CD4-positive, alpha-beta T cell treated with Interleukin-1 beta for 1 hour (primary cell): Measurements from ENCODE around the gene TRAPPC5.

Experiments
- DNase-seq, 2 donors: peaks; one replicate each; pipeline ENCODE4 v3.0.0-alpha.2; 2020 to 2022

The TRAPPC5 gene

DNA sequence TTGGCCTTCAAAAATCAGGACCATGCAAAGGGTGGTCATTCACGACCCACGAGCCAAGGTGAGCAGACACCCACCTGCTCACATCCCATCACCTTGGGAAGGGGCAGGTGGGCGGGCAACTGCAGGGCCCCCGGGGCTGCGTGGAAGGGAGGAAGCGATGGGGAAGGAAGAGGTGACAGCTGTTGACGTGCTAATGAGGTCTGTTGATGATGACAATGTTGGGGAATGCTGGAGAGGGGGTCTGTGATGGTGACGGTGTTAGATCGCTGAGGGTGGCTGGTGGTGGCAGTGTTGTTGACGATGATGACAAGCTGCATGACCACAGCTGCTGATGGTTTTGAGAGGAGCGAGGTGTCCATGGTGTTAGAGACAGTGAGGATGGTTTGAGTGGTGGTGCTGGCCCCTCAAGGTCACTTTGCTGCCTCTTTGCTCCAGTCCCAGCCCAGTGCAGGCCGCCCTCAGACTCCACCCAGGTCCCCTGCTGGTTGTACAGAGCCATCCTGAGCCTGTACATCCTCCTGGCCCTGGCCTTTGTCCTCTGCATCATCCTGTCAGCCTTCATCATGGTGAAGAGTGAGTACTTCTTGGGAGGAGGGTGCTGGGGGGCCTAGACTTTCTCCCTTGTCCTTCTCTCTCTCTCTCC, 2.8 kb upstream of the TRAPPC5 start:
- peak in 1 of 2 donors; percentile 48 for DNase-seq

DNA sequence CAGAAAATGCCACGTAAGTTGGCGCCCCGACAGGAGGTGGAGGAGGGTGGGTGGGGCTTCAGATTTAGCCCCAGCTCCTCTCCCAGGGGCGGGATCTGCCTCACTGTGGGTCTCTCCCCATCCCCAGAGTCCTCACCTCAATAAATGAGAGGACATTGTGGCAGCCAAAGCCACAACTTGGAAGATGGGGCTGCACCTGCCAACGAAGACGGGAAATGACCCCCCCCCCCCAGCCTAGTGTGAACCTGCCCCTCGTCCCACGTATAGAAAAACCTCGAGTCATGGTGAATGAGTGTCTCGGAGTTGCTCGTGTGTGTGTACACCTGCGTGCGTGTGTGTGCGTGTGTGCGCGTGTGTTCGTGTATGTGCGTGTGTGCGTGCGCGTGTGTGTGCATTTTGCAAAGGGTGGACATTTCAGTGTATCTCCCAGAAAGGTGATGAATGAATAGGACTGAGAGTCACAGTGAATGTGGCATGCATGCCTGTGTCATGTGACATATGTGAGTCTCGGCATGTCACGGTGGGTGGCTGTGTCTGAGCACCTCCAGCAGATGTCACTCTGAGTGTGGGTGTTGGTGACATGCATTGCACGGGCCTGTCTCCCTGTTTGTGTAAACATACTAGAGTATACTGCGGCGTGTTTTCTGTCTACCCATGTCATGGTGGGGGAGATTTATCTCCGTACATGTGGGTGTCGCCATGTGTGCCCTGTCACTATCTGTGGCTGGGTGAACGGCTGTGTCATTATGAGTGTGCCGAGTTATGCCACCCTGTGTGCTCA, 1.5 kb upstream of the TRAPPC5 start:
- peak; percentile 77 to 81 for DNase-seq

DNA sequence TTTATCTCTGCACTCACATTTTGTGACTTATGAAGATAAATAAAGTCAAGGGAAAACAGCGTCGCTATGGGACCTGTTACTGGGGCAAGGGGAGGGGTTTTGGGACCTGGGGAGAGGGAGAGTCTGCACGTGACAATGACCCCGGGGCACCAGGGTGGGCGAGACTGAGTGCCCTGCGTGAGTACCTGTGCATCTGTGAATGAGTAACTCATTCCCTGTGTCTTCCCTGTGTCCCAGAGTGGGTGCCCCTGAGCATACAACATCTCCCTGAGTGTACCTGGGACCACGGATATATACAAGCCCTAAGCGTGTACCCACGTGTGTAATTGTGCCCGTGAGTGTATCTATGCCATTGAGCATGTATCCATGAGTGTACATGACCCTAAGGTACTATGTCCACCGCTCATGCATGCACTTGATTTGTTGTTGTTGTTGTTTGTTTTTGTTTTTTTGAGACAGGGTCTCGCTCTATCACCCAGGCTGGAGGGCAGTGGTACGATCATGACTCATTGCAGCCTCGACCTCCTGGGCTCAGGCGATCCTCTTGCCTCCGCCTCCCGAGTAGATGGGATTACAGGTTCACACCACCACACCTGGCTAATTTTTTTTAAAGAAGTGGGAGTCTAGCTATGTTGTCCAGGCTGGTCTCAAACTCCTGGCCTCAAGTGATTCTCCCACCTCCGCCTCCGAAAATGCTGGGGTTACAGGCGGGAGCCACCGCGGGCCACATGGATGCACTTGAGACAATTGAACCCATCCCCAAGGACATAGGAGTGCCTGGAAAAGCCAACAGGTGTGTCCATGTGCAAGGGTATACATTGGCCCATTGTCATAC, 645 bp upstream of the TRAPPC5 start:
- no peak for DNase-seq

DNA sequence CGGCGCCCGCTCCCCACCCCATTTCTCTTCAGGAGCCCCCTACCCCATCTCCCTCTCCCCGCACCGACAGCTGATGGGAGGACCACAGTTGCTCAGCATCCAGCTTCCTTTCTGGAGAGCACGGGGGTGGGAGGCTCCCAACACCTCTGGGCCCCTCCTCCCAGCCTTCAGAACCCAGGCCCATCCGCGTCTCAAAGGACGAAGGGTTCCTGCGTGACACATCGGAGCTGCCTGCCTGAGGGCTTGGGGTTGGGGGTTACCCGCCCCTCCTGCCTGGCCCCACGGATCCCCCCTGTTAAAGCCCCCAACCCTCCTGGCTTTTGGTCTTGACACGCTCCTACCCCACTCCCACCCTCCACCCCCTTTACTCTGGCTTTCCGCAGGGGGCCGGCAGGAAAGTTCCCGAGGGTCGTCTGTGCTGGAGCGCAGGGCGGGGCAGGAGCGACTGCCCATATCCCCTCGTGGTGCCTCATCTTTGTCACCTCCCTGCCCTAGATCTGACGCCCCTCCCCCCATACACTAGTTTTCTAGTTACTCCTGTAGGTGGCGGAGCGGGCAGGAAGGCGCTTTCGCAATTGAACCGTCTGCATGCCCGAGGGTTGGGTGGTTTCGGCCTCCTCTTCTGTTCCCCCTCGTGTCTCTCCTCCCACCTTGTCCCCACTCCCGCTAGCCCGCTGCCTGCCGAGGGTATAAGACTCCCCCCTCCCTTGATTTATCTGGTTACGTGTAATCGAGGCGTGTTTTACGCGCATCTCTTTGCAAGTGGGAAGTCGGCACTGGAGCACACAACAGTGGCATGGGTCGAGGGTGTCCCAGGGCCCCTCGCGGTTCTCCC, 924 bp downstream of the TRAPPC5 start:
- peak; percentile 88 for DNase-seq

DNA sequence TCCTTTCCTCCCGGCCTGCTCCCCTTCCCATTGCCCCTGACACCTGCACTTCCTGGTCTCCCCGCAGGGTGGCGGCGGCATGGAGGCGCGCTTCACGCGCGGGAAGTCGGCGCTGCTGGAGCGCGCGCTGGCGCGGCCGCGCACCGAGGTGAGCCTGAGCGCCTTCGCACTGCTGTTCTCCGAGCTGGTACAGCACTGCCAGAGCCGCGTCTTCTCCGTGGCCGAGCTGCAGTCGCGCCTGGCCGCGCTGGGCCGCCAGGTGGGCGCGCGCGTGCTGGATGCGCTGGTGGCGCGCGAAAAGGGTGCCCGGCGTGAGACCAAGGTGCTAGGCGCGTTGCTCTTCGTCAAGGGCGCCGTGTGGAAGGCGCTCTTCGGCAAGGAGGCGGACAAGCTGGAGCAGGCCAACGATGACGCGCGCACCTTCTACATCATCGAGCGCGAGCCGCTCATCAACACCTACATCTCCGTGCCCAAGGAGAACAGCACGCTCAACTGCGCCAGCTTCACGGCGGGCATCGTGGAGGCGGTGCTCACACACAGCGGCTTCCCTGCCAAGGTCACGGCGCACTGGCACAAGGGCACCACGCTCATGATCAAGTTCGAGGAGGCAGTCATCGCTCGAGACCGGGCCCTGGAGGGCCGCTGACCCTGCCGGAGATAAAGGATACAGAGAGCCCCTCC, 1.7 kb downstream of the TRAPPC5 start:
- no peak for DNase-seq

DNA sequence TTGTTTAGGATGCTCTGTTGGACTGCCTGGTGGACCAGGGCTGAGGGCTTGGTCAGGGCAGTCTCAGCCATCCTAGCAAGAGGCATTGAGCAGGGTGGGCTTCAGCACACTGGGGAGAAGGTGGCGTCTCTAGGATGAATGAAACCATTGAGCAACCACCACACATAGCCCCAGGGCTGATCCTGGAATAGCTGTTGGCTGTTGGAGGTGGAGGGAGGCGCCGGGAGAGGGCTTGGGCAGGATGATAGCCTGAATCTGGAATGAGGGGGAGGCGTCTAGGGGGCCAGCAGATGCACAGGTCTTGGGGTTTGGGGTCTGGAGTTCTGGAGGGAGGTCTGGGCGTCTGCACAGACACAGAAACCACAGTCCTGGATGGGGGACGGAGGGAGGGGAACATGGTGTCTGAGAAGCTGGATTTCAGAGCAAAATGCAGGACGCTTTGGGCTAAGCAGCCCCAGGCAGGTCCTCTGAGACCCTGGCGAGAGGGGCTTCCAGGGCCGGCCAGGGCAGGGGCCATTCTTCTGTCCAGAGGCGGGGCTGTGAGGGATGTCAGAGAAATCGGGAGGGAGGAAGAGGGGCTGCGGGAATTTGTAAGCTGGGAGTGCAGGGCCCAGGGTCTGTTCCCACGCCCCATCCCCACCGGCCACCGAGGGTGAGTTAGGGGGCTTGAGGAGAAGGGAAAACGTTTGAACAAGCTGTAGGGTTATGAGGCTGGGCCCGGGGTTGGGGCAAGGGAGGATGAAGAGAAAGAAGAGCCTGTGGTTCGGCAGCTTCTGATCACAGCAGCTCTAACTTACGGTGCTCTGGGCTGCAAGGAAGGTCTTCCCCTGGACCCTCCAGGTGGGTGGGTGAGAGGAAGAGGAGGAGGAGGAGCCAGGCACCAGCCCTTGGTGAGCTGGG, 5.2 kb downstream of the TRAPPC5 start:
- no peak for DNase-seq

DNA sequence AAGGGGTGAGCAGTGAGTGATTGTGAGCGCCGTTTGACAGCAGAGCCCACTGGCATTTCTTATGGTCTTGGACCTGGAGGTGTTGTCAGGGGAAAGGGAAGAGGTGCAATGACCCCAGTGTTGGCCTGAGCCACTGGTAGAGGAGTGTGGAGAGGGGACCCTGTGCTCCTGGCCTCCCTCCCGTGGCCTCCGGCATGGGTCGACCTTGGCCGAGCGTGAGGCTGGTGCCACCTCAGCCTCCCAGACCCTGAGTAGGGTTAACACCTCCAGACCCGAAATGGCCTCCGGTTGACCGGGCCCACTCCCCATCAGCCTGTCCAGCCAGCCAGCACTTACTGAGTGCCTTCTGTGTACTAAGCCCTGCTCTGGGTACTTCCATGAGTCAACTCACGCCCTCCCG, 6.5 kb downstream of the TRAPPC5 start:
- no peak for DNase-seq

DNA sequence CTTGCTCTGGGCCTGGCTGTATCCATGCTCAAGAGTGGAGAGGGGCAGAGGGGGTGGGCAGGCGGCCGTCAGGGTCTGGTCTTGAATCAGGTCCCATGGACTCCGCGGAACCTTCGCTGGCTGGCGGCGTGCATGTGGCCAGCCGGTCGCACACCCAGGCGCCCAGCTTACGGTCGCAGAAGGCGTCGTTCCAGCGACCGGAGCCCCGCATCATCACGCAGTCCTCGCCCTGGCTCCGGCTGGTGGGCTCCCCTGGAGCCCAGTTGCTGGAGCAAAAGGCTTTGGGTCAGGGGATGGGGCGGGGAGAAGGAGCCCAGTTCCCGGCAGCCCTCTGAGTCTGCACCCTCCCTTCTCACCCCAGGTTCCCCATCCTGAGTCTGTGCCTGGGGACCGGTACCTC, 8.5 kb downstream of the TRAPPC5 start:
- no peak for DNase-seq

DNA sequence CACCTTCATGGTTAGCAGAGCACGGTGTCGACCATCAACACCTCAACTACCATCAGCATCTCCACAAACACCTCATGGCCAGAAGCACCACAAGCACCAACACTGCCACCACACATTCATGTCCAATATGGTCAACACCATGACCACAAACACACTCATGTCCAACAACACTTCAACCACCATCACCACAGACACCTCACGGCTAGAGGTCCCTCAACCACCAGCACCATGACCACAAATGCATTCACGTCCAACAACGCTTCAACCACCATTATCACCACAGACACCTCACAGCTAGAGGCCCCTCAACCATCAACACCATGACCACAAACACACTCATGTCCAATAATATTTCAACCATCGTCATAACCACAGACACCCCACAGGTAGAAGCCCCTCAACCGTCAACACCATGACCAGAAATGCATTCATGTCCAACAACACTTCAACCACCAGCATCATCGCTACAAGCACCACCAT, 10.2 kb downstream of the TRAPPC5 start:
- peak; percentile 39 to 40 for DNase-seq

DNA sequence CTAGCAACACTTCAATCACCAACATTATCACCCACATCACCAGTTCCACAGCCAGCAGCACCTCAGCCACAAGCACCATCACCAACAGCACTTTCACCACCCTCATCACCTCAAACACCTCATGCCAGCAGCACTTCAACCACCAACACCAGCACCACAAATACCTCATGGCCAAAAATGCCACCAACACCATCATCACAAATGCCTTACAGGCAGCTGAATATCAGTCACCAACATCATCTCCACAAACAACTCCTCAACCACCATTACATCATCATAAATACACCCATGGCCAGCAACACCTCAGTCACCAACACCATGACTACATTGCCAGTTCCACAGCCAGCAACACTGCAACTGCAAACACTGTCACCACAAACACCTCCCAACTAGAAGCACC, 10.9 kb downstream of the TRAPPC5 start:
- DNase-seq: peak; percentile 34 to 46

DNA sequence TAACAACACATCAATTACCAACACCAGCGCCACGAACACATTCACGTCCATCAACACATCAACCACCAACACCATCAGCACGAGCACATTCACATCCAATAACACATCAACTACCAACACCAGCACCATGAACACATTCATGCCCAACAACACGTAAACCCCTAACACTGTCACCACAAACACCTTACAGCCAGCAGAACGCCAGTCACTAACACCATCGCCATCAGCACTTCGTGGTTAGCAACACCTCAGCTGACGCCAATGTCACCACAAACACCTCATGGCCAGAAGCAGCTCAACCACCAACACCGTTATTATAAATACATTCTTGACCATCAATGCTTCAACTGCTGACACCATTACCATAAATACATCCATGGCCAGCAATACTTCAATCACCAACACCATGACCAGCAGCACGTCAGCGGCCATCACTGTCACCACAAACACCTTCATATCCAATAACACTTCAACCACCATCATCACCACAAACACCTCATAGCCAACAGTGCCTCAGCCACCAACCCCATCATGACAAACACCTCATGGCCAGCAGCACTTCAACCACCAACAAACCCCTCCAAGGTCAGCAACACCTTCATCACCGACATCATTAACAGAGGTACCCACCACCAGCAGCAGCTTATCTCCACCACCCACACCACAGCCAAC, 11.9 kb downstream of the TRAPPC5 start:
- peak; percentile 34 to 55 for DNase-seq

DNA sequence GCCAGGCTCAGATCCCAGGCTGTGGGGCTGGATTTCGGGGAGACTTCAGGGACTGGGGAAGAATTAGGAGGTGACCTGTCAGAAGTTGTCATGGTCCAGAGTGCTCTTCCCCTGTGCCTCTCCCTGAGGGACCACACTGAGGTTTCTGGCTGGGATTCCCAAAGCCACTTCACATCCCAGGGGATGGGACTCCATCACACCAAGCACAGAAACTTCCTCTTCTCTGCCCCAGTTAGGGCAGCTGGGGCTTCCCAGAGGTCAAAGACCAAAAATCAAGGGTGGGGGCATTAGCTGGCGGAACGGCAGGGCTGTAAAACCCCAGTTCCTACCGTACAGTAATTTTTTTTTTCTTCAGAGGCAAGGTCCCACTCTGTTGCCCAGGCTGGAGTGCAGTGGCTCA, 13.9 kb downstream of the TRAPPC5 start:
- DNase-seq: no peak

DNA sequence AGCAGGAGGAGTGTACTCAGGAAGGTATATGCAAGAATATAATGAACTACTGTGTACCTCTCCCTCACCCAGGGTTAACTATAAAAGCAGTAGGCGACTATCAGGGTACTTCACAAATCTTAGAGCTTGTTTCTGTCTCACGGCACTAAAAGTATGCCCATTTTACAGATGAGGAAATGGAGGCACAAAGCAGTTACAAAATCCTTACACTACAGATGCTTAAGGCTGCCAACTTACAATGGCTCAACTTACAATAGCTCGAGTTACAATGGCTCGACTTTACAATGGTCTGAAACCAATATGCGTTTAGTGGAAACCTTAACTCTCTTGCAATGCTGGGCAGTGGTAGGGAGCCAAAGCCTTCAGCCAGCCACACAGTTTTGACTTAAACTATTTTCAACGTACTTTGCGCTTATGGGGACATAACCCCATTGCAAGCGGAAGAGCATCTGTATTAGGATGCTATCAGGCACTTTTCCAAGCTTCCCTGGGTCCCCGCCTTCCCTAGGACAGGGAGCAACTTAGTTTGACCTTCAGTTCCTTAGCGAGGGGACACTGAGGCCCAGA, 17.2 kb downstream of the TRAPPC5 start:
- no peak for DNase-seq

DNA sequence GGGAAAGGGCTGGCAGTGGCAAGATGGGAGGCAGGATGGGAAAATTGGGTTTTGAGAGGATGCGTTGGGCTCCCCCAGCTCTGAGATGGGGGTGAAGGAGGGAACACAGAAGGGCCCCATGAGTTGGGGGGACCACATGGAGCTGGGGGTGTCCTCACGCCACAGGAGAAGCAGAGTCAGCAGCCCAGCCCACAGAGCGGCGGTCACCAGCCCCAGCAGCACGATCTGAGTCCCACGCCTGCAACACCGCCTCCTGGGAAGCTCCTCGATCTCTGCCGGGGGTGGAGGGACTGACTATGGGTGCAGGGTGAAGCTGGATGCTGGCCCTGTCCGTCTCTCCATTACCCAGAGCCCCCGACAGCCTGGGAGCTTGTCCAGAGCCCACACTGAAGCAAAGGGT, 17.9 kb downstream of the TRAPPC5 start:
- DNase-seq: no peak

DNA sequence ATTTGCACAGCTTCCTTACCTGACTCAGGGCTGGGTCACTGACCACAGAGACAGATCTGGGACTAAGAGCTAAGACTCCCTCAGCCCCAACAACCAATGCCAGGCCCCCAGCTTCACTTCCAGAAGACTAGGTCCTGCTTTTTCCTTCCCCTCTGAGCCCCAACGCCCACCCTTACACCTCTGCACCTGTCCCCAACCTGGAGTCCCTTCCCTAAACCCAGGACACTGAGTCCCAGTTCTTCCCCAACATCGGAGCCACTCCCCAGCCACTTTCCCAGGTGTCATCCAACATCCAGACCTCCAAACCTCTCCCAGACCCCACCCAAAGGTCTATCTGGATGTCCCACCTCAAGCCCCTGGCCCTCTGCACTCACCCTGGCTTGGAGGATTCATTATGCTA, 18.4 kb downstream of the TRAPPC5 start:
- no peak for DNase-seq

DNA sequence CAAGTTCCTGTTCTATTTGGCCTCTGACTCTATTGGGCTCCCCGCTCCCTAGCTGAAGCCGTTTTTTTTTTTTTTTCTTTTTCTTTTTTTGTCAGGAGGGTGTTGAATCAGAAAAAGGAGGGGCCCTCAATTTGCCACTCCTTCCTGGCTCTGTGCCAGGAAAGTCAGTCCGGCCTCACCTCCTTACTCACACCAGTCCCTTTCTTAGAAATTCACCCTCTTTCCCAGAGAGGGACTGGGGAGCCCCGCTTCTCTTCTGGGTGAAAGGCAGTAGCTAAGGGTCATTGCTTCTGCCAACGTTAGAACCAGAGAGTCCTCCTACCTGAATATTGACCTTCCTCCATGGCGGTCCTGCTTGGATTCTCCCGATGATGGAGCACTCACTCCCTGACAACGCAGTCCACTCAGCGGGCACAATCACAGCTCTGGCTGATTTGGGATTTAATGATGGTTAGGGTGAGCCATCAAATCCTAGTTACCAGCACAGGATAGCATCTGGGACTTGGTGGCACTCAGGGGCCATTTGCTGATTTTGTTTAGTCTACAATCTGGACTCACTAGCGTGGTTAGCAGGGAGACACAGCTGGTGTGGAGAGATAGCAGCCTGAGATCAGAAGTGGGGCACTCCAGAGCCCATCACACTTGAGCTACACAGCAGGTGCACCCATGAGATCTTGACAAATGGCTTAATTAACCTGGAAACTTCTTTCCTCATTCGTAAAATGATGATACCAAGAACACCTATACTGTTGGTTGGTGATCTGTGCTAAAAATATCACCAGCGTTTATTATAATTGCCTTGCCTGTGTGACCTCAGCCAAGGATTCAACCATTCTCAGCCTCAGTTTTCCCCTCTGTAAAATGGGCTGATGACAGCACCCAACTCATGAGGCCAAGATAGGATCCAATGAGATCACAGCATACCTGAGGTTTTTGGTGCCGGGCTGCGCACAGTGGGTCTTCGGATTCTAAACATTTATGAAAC, 19.1 kb downstream of the TRAPPC5 start:
- no peak for DNase-seq

DNA sequence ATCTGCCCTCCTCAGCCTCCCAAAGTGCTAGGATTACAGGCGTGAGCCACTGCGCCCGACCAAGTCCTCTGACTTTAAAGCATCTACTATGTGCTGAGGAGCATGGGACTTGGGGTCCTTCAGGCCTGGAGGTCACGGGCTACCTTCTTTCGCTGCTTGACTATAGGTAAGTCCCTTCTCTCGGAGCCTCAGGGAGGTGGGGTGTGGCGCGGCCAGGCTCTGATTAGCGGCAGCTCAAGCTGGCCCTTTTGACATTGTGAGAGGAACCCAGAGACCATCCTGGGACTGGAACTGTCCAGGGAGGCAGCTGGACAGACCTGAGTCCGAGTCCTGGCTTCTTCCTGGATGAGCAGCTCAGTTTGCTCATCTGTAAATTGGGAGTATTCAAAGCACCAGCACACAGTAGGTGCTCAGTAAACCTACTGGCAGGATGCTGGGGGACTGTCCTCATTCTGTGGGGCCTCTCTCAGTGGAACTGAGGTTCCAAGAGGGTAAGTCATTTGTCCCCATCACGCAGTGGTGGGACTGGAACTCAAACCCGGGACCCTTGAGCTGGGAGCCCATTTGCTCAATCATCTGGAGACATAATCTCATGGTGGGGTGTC, 20.5 kb downstream of the TRAPPC5 start:
- no peak for DNase-seq
